Activated CD8-positive, alpha-beta memory T cell treated with anti-CD3 and anti-CD28 coated beads, Interleukin-2, amount 50 U/mL, for 24 hours (primary cell): Measurements from ENCODE around the gene FARSA.
"Not testable (repeated sequence)": the region's sequence is repeated elsewhere in the genome, so short reads cannot be mapped to it uniquely, and the experiment has no call there.

Experiments used
- DNase-seq: peaks from one replicate; pipeline ENCODE4 v3.0.0-alpha.2; 2020; ENCODE audit errors: extremely low read depth

FARSA gene

GRCh38 chr19:12953799-12954611 lies 20.5 kb upstream of the FARSA start:
- no peak for DNase-seq

- DNase-seq, result no peak
Observed at GRCh38 chr19:12953138-12953798, 19.8 kb upstream of the FARSA start.

DNA sequence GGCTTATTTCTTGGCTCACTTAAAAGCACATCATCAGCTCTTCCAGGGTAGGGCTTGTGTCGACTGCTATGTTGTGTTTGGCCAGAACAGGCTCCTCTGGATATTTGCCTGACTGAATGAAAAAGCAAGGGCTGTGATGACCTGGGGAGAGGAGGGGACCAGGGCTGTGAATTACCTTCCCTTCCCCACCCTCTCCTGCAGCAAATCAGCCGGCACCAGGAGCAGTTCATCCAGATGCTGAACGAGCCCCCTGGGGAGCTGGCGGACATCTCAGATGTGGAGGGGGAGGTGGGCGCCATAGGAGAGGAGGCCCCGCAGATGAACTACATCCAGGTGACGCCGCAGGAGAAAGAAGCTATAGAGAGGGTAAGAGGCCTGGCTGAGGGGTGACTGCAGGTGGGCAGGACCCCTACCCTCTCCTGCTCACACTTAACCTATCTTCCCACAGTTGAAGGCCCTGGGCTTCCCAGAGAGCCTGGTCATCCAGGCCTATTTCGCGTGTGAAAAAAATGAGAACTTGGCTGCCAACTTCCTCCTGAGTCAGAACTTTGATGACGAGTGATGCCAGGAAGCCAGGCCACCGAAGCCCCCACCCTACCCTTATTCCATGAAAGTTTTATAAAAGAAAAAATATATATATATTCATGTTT lies 19.1 kb upstream of the FARSA start:
- DNase-seq, result no peak

DNA sequence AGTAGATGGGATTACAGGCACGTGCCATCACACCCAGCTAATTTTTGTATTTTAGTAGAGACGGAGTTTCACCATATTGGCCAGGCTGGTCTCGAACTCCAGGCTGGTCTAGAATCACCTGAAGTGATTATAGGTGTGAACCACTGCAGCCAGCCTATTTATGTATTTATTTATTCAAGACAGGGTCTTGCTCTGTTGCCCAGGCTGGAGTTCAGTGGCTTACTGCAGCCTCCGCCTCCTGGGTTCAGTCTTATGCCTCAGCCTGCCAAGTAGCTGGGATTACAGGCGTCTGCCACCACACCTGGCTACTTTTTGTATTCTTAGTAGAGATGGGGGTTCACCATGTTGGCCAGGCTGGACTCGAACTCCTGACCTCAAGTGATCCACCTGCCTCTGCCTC lies 18.5 kb upstream of the FARSA start:
- not testable (repeated sequence) for DNase-seq

- no peak for DNase-seq
Observed at GRCh38 chr19:12949363-12950283, 16.1 kb upstream of the FARSA start.

DNA sequence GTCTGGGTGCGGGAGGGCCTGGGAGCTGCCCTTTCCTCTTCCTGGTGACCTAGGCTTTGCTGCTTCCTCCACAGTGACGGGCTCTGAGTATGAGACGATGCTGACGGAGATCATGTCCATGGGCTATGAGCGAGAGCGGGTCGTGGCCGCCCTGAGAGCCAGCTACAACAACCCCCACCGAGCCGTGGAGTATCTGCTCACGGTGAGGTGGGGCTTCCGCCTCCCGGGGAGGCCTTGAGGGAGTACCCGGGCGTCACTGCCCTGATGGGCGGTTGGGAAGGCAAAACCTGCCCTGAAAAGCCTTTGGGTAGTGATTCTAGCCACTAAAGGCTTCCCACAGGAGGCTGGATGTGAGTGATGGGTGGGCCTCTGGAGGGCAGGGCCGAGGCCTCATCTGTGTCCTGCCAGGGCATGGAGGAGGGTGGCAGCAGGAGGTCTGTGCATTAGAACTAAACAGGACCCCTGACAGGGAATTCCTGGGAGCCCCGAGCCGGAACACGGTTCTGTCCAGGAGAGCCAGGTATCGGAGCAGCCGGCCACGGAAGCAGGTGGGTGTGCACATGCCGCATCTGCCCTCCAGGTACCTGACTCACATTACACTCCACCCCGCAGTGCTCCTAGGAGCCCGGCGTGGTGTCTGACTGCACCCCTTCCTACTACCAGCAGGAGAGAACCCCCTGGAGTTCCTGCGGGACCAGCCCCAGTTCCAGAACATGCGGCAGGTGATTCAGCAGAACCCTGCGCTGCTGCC lies 15.3 kb upstream of the FARSA start:
- no peak for DNase-seq

GRCh38 chr19:12947702-12948611 lies 14.4 kb upstream of the FARSA start:
- no peak for DNase-seq

DNA sequence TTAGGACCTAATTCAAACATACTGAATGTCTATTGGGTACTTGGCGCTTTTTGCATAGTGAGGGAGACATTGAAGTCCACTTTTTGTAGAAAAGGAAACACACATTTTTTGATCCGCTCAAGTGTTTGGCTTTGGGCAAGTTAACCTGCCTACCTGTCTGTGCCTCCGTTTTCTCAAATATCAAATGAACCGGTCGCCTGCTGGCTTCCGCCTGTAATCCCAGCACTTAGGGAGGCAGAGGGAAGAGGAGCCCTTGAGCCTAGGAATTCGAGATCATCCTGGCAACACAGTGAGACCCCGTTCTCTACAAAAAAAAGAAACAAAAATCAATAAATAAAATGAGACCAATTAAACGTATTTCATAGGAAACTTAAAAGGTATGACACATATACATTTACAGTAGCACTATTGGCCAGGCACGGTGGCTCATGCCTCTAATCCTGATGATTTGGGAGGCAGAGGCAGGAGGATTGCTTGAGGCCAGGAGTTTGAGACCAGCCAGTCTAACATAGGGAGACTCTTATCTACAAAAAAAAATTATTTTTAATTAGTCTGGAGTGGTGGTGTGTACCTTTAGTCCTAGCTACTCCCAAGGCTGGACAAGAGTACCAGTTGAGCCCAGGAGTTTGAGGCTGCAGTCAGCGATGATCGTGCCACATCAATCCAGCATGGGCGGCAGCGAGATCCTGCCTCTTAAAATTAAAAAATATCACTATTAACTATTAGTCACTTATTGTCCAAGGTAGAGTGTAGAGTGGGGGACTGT lies 13.4 kb upstream of the FARSA start:
- no peak for DNase-seq

GRCh38 chr19:12946092-12946721 lies 12.7 kb upstream of the FARSA start:
- DNase-seq, result no peak

DNA sequence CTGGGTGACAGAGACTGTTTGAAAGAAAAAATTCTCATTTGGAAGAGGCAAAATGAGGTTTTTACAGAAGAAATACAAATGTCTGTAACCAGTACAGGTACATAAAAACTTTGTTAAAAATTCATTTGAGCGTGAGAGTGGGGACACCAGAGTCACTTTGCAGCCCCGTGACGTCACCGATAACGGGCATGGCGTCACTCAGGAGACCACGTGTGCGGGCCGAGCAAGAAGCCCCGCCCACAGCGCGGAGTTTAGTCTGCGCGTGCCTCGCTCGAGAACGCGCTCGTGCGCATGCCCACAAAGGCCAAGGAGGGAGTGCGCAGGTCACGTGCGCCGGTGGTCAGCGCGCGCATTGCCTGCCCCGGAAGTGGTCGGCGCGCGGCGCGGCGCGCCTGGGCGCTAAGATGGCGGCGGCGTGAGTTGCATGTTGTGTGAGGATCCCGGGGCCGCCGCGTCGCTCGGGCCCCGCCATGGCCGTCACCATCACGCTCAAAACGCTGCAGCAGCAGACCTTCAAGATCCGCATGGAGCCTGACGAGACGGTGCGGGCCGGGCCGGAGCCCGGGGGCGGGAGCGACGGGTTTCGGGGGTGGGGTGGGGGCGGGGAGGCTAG lies 12.1 kb upstream of the FARSA start, which contains the start of gene RAD23A:
Gene RAD23A (plus strand): TSS at position 384 of the 613 bp plus-strand sequence. CDS start 87 bp downstream, at position 471.
- DNase-seq, result peak; percentile 95

- no peak for DNase-seq
Observed at GRCh38 chr19:12944104-12944674, 10.7 kb upstream of the FARSA start.

- DNase-seq, result no peak
Observed at GRCh38 chr19:12943437-12944044, 10.0 kb upstream of the FARSA start.

- no peak for DNase-seq
Observed at GRCh38 chr19:12940897-12941296, 7.4 kb upstream of the FARSA start.

GRCh38 chr19:12939975-12940423 lies 6.5 kb upstream of the FARSA start:
- DNase-seq, result no peak

DNA sequence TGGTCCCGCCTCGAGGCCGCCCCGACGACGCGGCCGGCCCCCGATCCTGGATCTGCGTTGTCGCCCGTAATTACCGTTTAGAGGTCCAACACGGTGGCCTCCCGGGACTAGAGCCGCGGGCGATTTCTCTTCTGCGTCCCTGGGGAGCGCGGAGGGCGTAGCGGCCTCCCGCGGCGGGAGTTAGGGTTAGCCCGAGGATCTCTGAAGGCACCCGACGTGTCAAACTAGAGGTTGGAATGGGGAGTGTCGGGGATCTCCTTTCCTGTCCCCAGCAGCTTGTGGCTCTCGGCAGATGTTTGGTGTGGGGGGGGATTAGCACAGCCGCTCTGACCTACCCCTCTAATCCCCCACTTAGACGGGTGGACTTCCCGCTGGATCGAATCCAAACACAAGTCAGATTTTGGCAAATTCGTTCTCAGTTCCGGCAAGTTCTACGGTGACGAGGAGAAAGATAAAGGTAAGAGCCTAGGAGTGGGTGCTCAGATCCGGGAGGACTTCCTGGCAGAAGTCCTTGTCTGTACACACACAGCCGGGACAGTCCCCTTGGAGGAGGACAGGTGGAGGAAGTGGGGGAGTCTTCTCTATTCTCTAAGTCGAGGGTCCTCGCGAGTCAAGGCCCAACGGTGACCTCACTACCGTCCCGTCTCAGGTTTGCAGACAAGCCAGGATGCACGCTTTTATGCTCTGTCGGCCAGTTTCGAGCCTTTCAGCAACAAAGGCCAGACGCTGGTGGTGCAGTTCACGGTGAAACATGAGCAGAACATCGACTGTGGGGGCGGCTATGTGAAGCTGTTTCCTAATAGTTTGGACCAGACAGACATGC lies 5.5 kb upstream of the FARSA start:
- DNase-seq, result no peak
